Fibroblast of lung (primary cell): ENCODE data around the gene BTBD9.

ENCODE experiments used
- CTCF ChIP-seq, 2 donors: IDR thresholded peaks in 1 of 2; conservative IDR thresholded peaks in 1 of 2; 1 replicate in 1 of 2; 2 replicates in 1 of 2; pipeline ENCODE4 v1.5.1; 2011 to 2012; ENCODE audit warnings: low read length in 2 of 2, control low read depth in 1 of 2, inconsistent platforms in 1 of 2, low read depth in 1 of 2, mild to moderate bottlenecking in 1 of 2
- EZH2 ChIP-seq: IDR thresholded peaks from 2 replicates; pipeline ENCODE4 v1.5.1; 2012; ENCODE audit warnings: low read length, control low read depth, mild to moderate bottlenecking; ENCODE audit errors: missing control alignments

- TF ChIP-seq EZH2, result no peak
- TF ChIP-seq CTCF (conservative IDR thresholded peaks at IDR 0.05 in 1 of 2, IDR thresholded peaks at IDR 0.05 in 1 of 2; ENCODE audit: low read depth in 1 of 2, low read length in 2 of 2), result no peak
These were observed 445.1 kb downstream of the BTBD9 start for GRCh38 chr6:38194589-38194988.
